Measurements from ENCODE around the gene KCNJ1. TPM values are rescaled to one million over a fixed set of nuclear protein-coding genes. Genes with fewer than 3 reads are reported as not detected.

The KCNJ1 gene
- total RNA-seq, 1 donor from 2014 or later, result under 0.01 TPM

DNA sequence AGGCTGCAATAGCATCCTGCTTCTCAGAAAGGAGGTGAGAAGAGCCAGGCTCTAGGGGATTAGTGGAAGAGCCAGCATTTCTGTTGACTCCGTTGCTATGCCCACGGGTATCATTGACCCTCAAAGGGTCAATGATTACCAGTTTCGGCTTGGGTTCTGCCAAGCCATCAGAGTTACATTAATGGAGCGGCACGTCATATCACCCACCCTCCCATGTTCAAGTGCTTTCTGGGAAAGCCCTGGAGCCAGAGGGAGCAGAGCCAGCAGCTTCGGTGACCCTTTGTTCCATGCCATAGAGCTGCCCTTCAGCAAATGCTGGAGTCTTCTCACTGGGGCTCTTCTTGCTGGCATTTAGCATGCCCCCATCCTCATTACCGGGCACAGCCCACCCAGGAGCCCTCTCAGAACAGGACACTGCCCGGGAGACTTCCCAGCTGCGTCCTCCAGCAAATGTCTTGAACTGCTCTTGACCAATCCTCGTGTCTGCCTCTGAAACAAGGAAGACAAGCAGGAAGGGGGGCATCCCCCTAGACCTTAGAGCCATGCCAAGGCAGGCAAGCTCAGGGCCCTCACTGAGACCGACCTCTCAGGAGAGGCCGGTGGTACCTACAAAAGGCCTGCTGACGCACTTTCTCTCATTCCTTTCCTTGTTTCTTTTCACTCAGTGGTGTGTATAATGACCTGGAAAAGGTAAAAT is 14.6 kb downstream of the KCNJ1 start:
- DNase-seq (ENCODE audit: low read depth in 2 of 2), result no peak

DNA sequence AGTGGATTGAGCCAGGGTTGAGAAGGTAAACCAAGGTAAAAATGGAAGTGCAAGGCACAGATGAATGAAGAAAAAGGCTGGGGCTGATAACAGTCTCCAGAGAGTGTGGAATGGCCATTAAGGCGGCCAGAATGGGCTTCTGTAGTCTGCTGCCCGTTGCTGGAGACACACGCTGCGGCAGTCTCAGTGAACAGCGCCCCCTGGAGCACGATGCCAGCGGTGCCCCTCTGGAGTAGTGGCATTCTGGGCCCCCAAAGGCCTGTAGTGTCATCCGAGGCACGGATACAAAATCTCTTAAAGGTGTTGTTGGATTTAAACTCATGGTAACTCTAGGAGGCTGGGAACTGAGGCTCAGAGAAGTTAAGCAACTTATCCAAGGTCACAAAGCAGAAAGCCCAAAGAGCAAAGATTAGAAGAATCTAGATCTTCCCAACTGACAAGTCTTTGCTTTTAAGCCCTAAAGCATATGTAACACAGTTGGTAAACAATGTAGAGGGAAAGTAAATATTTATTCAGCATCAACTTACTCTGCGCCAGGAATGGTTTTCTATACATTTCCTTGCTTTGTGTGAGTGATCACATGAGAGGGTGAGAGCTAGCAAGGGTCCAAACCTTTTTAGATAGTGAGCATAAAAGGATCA is 18.2 kb downstream of the KCNJ1 start:
- DNase-seq (ENCODE audit: low read depth in 2 of 2), result peak; percentile 72 to 80

DNA sequence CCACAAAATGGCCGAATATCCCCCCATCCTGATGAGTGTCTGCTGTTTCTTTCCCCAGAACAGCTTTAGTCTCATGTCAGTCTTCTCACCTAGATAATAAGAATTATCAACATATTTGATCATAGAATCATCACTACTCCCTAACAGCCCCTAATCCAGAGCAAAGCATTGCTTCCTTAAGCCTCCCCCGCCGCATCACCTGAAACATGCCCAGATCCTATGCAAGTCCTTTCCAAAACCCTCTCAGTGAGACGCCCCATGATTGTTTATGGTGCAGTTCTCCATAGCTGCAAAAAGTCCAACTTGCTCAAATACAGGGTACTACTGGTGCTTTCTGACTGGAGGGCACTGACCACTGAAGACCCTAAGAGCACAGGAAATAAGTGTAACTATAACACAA is 20.1 kb downstream of the KCNJ1 start:
- DNase-seq (ENCODE audit: low read depth in 2 of 2), result no peak

DNA sequence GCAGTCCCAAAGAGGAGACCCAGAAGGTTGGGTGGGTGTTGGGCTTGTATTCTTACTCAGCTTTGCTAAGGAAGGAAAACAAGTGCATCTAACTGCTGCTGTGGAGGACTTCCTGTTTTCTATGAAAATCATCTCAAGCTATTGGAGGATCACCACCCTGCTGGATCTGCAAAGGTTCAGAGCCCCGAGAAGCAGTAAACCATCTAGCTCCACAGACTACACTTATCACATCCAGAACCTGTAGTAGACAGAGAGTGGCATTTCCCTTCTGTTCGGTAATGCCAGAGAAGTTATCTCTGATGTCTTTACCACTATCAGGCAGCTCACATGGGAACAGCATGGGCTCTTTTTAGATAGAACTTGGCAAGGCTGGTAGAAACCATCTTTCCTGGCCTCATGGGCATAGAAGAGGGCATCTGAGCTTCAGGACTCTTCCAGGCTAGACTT is 21.7 kb downstream of the KCNJ1 start:
- no peak for DNase-seq (ENCODE audit: low read depth in 2 of 2)

DNA sequence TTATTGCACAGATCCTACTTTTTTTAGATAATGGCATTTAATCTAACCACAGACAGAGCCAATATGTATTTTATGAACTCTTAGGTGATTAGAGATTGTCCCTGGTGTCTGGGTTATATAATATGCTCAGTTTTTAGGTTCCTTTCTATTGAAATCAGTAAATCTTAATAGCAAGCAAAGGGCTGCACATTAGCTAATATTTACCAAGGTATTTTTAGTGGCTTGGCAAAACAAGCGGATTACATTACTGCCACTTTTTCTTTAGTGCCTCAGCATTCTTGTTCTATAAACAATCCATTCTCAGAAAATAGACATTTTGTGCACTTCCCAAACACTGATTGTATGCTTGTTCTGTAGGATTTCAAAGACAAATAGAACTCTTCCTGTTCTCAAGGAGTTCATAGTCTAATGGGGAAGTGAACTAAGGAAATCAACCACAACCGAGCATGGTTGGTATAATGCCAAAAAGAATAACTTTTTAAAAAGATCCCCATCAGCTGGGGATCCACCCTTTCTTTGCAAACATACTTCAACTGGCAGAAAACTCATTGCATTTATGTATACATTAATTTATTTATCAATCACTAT is 23.8 kb downstream of the KCNJ1 start:
- peak in 1 of 2 donors; percentile 67 for DNase-seq (ENCODE audit: low read depth in 2 of 2)

DNA sequence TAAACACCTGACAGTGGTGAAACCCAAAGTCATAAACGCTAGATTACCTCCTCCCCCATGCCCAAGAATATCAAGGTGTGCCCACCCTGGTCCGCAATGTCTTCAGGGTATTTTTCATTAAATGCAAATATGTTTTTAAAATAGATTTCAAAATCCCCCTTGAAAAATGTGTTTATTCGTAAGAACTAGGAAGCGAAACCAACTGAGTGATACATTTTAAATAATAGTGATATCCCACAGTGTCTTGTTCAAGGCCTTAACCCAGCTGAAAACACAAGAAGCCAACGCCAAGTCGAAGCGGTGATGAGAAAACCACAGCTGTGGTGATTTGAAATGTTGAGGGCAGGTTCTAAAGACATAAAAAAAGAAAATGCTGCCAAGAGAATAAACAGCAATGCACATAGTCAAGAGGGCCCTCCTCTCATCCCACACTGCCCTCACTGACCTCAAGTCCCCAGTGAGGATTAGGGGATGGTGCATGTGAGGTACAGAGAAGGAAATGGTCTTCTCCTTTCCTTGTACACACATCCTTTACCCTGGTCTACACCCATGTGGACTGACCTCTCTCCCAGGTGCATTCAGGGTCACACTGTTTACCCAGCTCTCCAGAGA is 25.5 kb downstream of the KCNJ1 start:
- DNase-seq (ENCODE audit: low read depth in 2 of 2), result no peak

DNA sequence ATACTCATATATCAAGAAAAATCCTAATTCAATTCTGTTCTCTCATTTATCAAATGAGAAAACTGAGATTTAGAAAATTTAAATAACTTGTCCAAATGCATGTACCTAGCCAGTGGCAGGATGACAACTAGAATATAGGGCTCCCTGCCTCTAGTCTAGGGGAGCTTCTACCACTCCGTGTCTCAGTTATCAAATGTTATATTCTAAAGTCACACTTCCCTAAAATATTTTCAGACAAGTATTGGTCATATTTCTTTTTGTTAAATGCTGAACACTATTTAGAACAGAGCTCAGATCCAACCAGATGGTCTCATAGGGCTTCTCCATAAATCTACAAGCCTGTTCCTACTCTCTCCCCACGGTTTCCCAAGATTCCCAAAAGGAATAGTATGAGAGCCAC is 26.3 kb downstream of the KCNJ1 start:
- no peak for DNase-seq (ENCODE audit: low read depth in 2 of 2)

DNA sequence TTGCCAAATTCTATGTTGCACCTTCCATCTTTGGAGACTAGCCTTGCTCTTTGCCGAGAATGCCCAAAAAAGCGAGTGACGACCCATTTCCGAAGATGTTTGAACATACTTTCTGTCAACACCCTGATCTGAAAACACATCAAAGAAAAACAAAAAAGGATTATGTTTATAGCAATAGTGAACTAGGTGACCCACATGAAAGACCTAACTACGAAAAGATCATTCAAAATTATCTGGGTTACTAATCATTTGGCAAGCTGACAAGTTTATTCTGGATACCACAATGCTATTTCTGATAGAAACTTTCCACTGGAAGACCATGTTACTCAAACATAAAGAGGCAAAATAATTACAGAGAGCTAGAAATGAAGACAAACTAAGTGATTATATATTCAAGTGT is 27.0 kb downstream of the KCNJ1 start:
- peak in 1 of 2 donors; percentile 68 for DNase-seq (ENCODE audit: low read depth in 2 of 2)

DNA sequence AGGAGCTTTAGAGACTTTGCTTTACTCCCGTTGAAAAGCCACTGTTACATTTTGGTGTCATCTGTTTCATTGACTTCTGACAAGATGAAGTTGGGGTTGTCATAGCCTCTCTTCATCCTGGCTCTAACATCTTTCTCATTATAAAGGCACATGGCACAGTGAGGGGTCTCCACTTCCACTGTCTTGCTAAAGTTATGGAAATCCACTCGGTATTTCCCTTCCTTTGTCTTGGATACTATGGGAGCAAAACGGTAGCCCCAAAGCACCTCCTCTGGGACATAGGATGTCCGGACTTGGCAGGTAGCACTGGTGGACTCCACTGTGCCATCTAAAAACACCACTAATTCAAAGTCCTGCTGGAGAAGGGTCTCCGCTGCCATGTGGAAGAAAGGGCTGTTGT is 28.0 kb downstream of the KCNJ1 start:
- DNase-seq (ENCODE audit: low read depth in 2 of 2), result no peak

DNA sequence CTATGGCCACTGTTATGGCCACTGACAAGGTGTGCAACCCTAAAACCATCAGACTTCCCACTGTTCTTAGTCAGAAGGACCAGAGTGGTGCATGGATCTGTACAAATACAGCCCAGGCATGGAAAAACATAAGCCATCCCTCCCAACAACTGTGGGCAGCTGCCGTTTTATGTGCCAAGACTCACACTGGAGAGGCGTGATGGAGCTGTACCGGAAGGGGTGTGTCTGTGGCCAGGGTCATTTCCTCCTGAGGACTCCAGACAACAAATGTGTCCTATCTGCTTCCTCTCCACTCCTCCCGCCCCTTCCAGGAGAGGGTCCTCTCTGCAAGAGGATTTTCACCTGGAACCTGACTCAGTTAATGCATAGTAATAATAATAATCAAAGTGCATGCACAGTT is 29.5 kb downstream of the KCNJ1 start:
- DNase-seq (ENCODE audit: low read depth in 2 of 2), result peak; percentile 54 to 85

DNA sequence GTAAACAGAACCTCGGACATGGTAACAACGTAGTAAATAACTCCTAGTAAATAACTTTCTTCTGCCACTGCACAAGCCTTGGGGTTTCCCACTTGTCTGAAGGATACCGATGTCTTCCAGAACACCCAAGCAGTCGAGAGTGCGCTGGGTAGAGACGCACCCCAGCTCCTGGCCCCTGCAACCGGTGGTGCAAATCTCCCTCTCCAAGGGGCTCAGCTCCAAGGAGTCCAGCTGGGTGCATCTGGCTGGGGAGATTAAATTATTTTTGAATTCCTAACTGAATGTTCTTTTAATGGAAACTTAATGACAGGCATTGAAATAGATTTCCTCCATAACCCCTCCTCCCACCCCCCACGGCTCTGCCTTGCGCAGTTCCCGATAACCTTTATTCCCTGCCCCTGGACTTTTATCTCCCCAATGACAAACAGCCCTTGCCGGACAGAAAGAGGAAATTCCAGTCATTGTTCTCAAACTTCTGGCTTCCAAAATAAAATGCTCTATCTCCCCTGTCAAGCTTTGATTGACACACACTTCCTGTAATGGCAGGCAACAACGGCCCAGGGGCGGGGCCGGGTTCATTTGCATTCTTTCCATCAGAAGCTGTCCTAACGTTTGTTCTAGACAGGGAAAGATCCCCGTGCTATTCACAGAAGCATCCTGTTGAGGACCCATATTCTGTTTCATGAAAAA is 31.2 kb downstream of the KCNJ1 start:
- DNase-seq (ENCODE audit: low read depth in 2 of 2), result peak; percentile 80 to 96

DNA sequence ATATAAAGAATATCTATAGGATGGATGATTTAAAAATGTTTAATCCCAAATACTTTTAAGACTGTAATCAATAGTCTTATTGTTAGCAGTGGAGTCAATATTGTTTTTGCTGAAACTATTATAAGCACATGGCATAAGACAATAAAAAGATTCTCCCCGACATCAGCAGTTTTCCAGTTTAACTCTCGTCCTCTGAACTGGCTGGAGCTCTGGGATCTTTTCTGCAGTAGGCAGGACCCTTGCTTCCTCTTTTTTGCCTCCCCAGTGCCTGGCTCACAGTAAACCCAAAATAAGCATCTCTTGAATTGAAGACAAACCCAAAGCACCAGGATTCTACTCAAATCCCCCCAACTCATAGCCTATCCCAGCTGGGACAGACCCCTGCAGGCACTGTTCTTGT is 32.9 kb downstream of the KCNJ1 start:
- DNase-seq (ENCODE audit: low read depth in 2 of 2), result no peak

DNA sequence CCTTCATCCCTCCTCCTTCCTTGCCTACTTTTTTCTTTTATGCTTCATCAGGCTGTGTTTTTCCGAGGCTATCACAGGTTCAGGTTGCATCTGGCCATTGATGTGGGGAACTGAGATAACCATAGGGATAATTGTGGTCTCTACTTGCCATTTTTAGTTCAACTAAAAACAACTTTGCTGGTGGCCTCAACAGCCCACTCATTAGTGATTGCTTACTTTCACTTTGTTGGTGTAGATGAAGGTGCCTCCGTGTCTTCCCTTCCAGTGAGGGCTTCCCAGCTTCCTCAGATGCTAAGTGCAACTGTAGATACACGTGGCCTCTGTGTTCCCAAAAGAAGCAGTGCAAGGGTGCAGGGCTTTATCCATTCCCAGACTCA is 35.0 kb downstream of the KCNJ1 start:
- no peak for DNase-seq (ENCODE audit: low read depth in 2 of 2)

DNA sequence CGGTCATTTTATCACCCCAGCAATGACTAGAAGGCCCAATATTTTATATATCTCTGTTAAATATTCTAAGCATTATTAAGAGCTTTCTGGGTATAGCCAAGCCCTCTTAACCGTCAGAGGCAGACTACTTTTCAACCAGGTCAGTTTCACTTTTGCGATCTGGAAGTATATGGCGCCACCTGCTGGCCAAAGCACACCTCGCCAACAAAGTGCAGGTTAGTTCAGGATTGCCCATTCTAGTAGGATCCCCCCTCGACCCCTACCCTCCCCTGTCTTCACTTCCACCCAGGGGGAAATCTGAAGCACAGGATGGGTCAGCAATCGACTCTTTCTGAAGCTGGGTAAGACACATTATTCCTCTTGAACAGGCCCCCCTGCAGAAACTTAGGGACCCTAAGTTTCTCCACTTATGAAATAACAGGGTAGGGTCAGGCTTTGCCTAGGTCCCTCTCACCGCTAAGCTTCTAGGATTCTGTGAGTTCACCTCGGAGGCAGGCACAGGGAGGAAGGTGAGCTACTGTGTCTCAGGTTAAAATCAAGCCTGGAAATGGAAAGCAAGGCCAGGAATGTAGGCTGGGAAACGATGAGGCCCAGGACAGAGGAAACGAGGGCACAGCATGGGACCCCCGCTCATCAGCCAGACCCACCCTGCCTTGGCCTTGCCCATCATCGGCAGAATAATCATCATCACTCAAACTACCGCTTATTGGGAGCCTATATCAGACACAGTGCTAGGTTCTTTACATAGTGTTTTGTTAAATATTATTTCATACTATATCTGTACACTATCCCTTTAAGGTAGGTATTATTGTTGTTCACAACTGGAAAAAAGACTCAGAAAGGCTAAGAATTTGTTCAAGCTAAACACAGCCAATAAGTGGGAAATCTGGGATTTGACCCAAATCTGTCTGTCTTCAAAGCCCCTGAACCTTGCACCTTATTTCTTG is 35.6 kb downstream of the KCNJ1 start:
- DNase-seq (ENCODE audit: low read depth in 2 of 2), result peak; percentile 88 to 92

DNA sequence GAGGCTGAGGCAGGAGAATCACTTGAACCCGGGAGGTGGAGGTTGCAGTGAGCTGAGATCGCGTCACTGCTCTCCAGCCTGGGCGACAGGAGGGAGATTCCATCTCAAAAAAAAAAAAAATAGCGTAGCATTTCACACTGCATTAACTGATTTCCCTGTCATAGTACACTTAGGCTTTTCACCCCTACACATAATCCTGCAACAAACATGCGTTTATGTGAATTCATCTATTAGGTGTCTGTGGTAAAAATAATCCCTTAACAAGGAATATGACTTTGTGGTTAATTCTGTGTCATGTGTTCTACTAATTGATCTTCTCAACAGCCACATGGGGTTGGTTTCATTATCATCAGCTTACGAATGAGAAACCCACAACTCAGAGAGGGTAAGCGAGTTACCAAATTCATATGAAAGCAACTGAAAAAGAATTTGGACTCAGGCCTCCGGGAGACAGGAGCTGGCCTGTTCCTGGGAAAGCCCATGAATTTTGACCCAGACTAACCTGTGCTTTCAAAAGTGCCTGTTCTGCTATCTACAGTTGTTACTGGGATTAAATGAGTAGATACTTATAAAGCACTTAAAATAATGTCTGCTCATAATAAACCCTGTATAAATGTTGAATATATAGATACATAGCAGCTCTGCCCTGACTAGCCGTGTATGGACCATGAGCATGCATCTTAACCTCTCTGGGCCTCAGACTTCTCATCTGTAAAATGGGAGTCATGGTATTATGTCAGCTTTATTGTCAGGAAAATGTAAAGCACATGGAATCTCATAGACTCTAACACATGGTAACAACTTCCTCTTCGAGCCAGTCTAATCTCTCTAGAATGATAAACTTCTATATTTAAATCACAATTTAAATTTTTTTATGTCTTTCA is 36.6 kb downstream of the KCNJ1 start:
- no peak for DNase-seq (ENCODE audit: low read depth in 2 of 2)

DNA sequence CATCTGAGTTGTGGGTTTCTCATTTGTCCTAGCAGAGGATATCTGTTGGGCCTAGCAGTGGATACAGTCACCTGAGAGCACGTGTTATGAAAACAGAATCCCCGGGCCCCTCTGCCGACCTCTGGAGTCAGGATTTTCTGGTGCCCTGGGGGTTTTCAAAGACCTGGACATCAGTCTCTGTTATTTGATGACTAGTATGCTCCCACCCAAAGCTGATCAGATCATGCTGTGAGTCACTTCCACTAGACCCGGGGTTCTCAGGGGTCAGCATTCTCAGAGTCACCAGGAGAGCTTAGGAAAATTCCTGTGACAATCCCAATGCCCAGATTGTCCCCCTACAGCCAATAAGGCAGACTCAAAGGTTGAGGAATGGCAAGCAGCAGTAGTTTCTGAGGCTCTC is 38.7 kb downstream of the KCNJ1 start:
- peak; percentile 46 to 74 for DNase-seq (ENCODE audit: low read depth in 2 of 2)

DNA sequence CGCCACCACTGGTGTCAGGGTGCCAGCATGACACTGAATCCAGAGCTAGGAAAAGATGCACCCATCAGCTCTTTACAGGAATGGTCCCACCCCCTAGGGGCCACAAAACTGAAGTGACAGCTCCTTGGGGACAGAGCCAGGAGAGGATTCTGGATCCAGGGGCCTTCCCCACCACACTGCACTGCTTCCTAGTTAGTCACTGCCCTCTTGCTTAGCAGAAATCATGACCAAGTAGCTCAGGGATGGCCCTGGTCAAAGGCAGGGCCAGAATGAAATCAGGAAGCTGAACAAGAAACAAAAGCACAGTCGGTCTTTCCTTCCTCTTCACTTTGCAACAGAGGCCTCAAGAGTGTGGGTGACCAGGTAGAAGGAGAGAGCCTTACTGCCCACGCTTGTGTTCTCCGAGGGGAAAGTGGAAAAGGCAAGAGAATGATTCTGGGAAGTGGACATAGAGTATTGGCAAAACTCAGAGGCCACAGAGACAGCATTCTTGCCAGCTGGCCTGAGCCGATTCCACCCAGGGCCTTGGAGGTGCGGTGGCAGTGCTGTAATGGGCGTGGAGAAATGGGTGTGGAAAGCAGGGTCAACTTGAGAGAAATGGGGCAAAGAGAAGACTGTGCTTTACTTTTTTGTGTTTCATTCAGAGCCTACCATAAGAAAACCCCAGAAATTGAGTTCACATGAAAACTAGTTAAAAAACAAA is 39.8 kb downstream of the KCNJ1 start:
- DNase-seq (ENCODE audit: low read depth in 2 of 2), result peak in 1 of 2 donors; percentile 50

DNA sequence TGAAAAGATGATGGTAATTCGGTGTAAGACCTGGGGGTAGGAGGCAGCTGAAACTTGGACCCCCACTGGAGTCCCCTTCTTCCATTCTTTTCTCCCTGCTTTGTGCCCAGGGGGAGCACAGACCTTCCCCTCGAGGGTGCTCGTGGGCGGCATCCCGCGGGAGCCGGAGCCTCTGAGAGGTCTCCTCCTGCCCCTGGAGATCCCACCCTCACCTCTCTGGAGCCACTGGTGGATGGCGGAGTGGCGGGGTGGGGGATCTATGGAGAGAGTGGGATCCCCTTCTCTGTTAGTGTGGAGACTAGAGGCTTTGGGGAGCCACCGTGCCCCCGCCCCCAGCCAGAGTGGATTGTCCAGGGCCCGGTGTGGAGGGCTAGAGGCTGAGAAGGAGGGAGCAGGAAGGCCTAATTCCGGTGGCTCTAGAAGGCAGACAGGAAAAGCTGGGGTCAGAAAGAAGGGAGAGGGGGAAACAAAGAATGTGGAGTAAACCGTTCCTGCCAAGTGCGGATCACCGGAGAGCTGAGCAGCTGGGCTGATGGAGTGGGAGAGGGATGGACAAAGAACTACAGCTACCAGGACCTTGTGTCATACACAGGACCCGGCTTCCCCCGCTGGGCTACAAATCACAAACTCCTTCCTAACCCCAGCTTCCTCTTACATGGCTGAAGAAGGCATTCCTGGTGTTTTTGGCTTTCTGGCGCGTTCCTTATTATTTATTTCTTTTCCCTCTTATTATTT is 41.9 kb downstream of the KCNJ1 start:
- DNase-seq (ENCODE audit: low read depth in 2 of 2), result no peak

Data from lung microvascular endothelial cell (primary cell).